ENCODE measurements around the gene ATG2A.

ATG2A gene

DNA sequence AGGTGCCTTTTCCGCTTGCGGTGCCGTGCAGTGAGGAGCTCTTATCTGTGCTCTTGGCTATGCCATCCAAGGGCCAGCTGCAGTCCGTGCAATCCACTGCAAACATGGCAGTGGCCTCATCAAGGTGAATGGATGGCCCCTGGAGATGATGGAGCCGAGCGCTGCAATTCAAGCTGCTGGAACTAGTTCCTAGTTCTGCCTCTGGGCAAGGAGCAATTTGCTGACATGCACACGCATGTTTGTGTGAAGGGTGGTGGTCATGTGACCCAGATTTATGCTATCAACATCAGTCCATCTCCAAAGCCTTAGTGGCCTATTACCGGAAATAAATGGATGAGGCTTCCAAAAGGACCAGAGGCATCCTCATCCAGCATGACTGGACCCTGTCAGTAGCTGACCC, 35.5 kb downstream of the ATG2A start:
- no peaks in the 10 kb centered on the region for H3K27me3 ChIP-seq (ENCODE audit: control insufficient read depth, low read length)
- H4K20me1 ChIP-seq (ENCODE audit: control insufficient read depth, insufficient read depth, low read depth, low read length), result peaks cover 13% of the 10 kb centered on the region; the same call in 1 of the 2 replicates
- H3K4me1 ChIP-seq (ENCODE audit: control insufficient read depth, low read length), result peaks cover 65% of the 10 kb centered on the region
- peaks cover 27% of the 10 kb centered on the region for H3K79me2 ChIP-seq (ENCODE audit: control insufficient read depth, low read length)
- H3K27ac ChIP-seq (ENCODE audit: low read depth, low read length), result no peak overlapping the region
- H3K4me2 ChIP-seq (ENCODE audit: low read length), result no peak overlapping the region
- no peaks in the 10 kb centered on the region for H3K9me2 ChIP-seq (replicated peaks; ENCODE audit: control insufficient read depth, low read length)
- H3K36me3 ChIP-seq (ENCODE audit: control insufficient read depth, low read length), result peaks cover 21% of the 10 kb centered on the region
- TF ChIP-seq, protein P1, sequence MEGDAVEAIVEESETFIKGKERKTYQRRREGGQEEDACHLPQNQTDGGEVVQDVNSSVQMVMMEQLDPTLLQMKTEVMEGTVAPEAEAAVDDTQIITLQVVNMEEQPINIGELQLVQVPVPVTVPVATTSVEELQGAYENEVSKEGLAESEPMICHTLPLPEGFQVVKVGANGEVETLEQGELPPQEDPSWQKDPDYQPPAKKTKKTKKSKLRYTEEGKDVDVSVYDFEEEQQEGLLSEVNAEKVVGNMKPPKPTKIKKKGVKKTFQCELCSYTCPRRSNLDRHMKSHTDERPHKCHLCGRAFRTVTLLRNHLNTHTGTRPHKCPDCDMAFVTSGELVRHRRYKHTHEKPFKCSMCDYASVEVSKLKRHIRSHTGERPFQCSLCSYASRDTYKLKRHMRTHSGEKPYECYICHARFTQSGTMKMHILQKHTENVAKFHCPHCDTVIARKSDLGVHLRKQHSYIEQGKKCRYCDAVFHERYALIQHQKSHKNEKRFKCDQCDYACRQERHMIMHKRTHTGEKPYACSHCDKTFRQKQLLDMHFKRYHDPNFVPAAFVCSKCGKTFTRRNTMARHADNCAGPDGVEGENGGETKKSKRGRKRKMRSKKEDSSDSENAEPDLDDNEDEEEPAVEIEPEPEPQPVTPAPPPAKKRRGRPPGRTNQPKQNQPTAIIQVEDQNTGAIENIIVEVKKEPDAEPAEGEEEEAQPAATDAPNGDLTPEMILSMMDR (IDR thresholded peaks at IDR 0.05; ENCODE audit: low read depth, low read length, poor library complexity, severe bottlenecking), result no peak
- TF ChIP-seq EZH2phosphoT487 (IDR thresholded peaks at IDR 0.05; ENCODE audit: borderline replicate concordance, low read length), result no peak
- peaks cover 12% of the 10 kb centered on the region for H3F3A ChIP-seq (ENCODE audit: control insufficient read depth, insufficient read depth)
- no peaks in the 10 kb centered on the region for H3K9me3 ChIP-seq (ENCODE audit: control insufficient read depth, insufficient read depth, low read length)
- no peak overlapping the region for H3K4me3 ChIP-seq (ENCODE audit: low read length)

DNA sequence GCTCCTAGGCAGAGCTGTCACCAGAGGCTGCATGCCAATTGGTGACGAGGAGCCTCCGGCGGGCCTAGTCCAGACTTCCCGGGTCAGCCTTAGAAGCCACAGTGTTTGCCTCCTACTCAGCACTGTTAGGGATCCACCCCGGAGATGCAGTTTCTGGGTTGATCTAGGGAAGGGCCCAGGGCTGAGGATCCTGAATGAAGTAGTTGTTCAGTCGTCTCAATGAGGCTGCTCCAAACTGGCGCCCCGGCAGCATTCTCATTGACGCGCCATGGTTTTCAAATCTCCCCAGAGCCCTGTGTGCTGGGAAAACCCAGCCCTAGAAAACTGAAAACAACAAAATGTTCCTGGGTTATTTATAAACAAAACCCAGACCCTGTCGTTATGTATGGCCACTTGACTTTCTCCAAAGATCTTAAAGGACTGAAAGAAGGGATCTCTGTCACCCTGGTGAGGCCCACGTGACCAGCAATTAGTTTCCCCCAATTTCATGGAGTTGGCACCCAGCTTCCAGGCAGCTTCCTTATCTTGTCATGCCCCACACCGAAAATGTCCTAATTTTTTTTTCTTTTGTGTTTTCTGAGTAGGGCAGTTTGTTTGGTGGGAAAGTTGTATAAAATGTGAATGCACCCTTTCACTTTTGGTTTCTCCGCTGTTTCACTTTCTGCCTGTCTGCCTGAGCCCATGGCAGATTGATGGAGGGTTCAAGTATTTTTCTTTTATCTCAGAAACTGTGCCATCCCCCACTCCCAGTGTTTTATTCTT, 36.6 kb downstream of the ATG2A start:
- Histone ChIP-seq H3K27ac (ENCODE audit: low read depth, low read length) (peak overlapping the region; percentile 81), H3K4me3 (ENCODE audit: low read length) (peak overlapping the region; percentile 94; the same call in 1 of the 2 replicates), H4K20me1 (ENCODE audit: control insufficient read depth, insufficient read depth, low read depth, low read length) (peaks cover 13% of the 10 kb centered on the region; the same call in 1 of the 2 replicates), H3K4me1 (ENCODE audit: control insufficient read depth, low read length) (peaks cover 70% of the 10 kb centered on the region), H3K36me3 (ENCODE audit: control insufficient read depth, low read length) (peaks cover 31% of the 10 kb centered on the region), H3F3A (ENCODE audit: control insufficient read depth, insufficient read depth) (peaks cover 14% of the 10 kb centered on the region), H3K79me2 (ENCODE audit: control insufficient read depth, low read length) (peaks cover 37% of the 10 kb centered on the region), H3K4me2 (ENCODE audit: low read length) (peak overlapping the region; percentile 97), H3K9me2 (replicated peaks; ENCODE audit: control insufficient read depth, low read length) (no peaks in the 10 kb centered on the region), H3K27me3 (ENCODE audit: control insufficient read depth, low read length) (no peaks in the 10 kb centered on the region), H3K9me3 (ENCODE audit: control insufficient read depth, insufficient read depth, low read length) (no peaks in the 10 kb centered on the region)
- TF ChIP-seq, protein P1 (IDR thresholded peaks at IDR 0.05; ENCODE audit: low read depth, low read length, poor library complexity, severe bottlenecking), result no peak
- no peak for TF ChIP-seq EZH2phosphoT487 (IDR thresholded peaks at IDR 0.05; ENCODE audit: borderline replicate concordance, low read length)

DNA sequence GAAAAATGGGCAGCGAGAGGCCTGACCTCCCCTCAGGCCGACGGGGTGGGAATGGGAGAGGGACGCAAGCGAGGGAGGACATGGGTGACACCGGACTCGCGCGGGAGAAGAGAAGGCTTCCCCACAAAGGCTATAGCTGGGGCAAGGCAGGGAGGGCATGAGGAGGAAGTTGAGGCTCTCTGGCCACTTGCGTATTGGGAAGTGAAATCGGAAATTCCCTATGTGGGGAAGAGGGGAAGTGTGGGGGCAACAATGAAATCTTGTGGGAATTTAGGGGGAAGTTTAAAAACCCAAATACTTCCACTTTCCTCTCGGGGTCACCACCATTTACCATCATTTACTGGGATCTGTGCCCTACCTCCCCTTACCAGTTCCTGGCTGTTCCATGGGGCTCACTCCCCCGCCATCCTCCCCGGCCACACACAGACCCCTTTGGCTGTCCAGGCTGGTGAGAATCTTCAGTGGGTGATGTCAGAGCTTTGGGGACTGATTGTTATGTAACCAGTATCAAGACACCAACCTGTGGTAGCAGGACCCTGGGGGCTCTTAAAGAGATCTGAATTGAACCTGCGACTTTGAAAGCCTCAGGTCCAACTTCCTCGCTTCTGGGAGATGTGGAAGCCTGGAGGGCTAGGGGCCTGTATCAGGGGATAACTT, 37.6 kb downstream of the ATG2A start:
- no peaks in the 10 kb centered on the region for H3K9me2 ChIP-seq (replicated peaks; ENCODE audit: control insufficient read depth, low read length)
- peaks cover 41% of the 10 kb centered on the region for H3K36me3 ChIP-seq (ENCODE audit: control insufficient read depth, low read length)
- H3K27ac ChIP-seq (ENCODE audit: low read depth, low read length), result peak overlapping the region; percentile 81
- peaks cover 77% of the 10 kb centered on the region for H3K4me1 ChIP-seq (ENCODE audit: control insufficient read depth, low read length)
- TF ChIP-seq EZH2phosphoT487 (IDR thresholded peaks at IDR 0.05; ENCODE audit: borderline replicate concordance, low read length), result no peak
- TF ChIP-seq, protein P1 (IDR thresholded peaks at IDR 0.05; ENCODE audit: low read depth, low read length, poor library complexity, severe bottlenecking), result no peak
- H3K79me2 ChIP-seq (ENCODE audit: control insufficient read depth, low read length), result peaks cover 48% of the 10 kb centered on the region
- no peaks in the 10 kb centered on the region for H3K9me3 ChIP-seq (ENCODE audit: control insufficient read depth, insufficient read depth, low read length)
- peaks cover 14% of the 10 kb centered on the region for H3F3A ChIP-seq (ENCODE audit: control insufficient read depth, insufficient read depth)
- H3K4me3 ChIP-seq (ENCODE audit: low read length), result peak overlapping the region; percentile 94
- peaks cover 18% of the 10 kb centered on the region; the same call in 1 of the 2 replicates for H4K20me1 ChIP-seq (ENCODE audit: control insufficient read depth, insufficient read depth, low read depth, low read length)
- H3K4me2 ChIP-seq (ENCODE audit: low read length), result peak overlapping the region; percentile 97
- no peaks in the 10 kb centered on the region for H3K27me3 ChIP-seq (ENCODE audit: control insufficient read depth, low read length)

Data from DOHH2 (cell line).